ENCODE measurements around the gene GLS2.

Gene GLS2

GRCh38 chr12:56457817-56458216, 30.1 kb downstream of the GLS2 start:
- no peak for TF ChIP-seq FOXP2 (optimal IDR thresholded peaks at IDR 0.05; ENCODE audit: borderline replicate concordance, extremely low read depth, extremely low read length, insufficient read depth)
- no peak for TF ChIP-seq POLR2AphosphoS5 (IDR thresholded peaks at IDR 0.05; ENCODE audit: low read depth, low read length)
- TF ChIP-seq TAF1 (IDR thresholded peaks at IDR 0.05; ENCODE audit: borderline replicate concordance, insufficient read depth, low read length), result no peak
- TF ChIP-seq REST (IDR thresholded peaks at IDR 0.05; ENCODE audit: insufficient read depth in 1 of 2, low read depth in 2 of 2, low read length in 2 of 2), result no peak
- TF ChIP-seq SIN3A (IDR thresholded peaks at IDR 0.05; ENCODE audit: borderline replicate concordance, insufficient read depth, low read length), result no peak

GRCh38 chr12:56454557-56454956, 33.4 kb downstream of the GLS2 start, which contains the start of gene MIP:
TSS of gene MIP (minus strand) at chr12:56454657. CDS start at chr12:56454613, 44 bp downstream.
- TF ChIP-seq SIN3A (IDR thresholded peaks at IDR 0.05; ENCODE audit: borderline replicate concordance, insufficient read depth, low read length) (no peak), TAF1 (IDR thresholded peaks at IDR 0.05; ENCODE audit: borderline replicate concordance, insufficient read depth, low read length) (no peak), REST (IDR thresholded peaks at IDR 0.05; ENCODE audit: insufficient read depth in 1 of 2, low read depth in 2 of 2, low read length in 2 of 2) (no peak), FOXP2 (optimal IDR thresholded peaks at IDR 0.05; ENCODE audit: borderline replicate concordance, extremely low read depth, extremely low read length, insufficient read depth) (no peak)

- TF ChIP-seq SIN3A (IDR thresholded peaks at IDR 0.05; ENCODE audit: borderline replicate concordance, insufficient read depth, low read length) (no peak), POLR2AphosphoS5 (IDR thresholded peaks at IDR 0.05; ENCODE audit: low read depth, low read length) (no peak), TAF1 (IDR thresholded peaks at IDR 0.05; ENCODE audit: borderline replicate concordance, insufficient read depth, low read length) (no peak), REST (IDR thresholded peaks at IDR 0.05; ENCODE audit: insufficient read depth in 1 of 2, low read depth in 2 of 2, low read length in 2 of 2) (no peak), FOXP2 (optimal IDR thresholded peaks at IDR 0.05; ENCODE audit: borderline replicate concordance, extremely low read depth, extremely low read length, insufficient read depth) (no peak)
Observed at GRCh38 chr12:56451147-56451546, 36.8 kb downstream of the GLS2 start.

GRCh38 chr12:56450241-56450640, 37.7 kb downstream of the GLS2 start:
- TF ChIP-seq REST (IDR thresholded peaks at IDR 0.05; ENCODE audit: insufficient read depth in 1 of 2, low read depth in 2 of 2, low read length in 2 of 2), result no peak
- no peak for TF ChIP-seq FOXP2 (optimal IDR thresholded peaks at IDR 0.05; ENCODE audit: borderline replicate concordance, extremely low read depth, extremely low read length, insufficient read depth)
- TF ChIP-seq SIN3A (IDR thresholded peaks at IDR 0.05; ENCODE audit: borderline replicate concordance, insufficient read depth, low read length), result no peak
- no peak for TF ChIP-seq POLR2AphosphoS5 (IDR thresholded peaks at IDR 0.05; ENCODE audit: low read depth, low read length)
- TF ChIP-seq TAF1 (IDR thresholded peaks at IDR 0.05; ENCODE audit: borderline replicate concordance, insufficient read depth, low read length), result no peak

DNA sequence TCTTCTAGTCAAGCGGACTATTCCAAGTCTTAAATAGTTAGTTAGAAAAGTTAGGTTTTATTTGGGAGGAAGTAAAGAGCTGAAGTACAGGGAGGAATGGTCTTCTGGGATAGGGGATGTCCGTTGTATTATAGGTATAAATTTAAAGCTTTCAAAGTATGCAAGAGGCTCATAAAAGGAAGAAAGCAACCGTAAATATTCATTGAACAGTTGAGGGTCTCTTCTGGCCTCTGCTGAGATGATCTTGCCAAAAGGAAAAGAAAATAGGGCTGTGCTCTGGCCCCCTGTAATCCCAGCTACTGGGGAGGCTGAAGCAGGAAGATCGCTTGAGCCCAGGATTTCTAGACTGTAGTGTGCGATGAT, 38.4 kb downstream of the GLS2 start:
- TF ChIP-seq REST (IDR thresholded peaks at IDR 0.05; ENCODE audit: insufficient read depth in 1 of 2, low read depth in 2 of 2, low read length in 2 of 2), result no peak
- no peak for TF ChIP-seq SIN3A (IDR thresholded peaks at IDR 0.05; ENCODE audit: borderline replicate concordance, insufficient read depth, low read length)
- no peak for TF ChIP-seq TAF1 (IDR thresholded peaks at IDR 0.05; ENCODE audit: borderline replicate concordance, insufficient read depth, low read length)
- TF ChIP-seq FOXP2 (optimal IDR thresholded peaks at IDR 0.05; ENCODE audit: borderline replicate concordance, extremely low read depth, extremely low read length, insufficient read depth), result no peak
- no peak for TF ChIP-seq POLR2AphosphoS5 (IDR thresholded peaks at IDR 0.05; ENCODE audit: low read depth, low read length)

Measured in PFSK-1 (cell line).